Measurements from ENCODE around the gene TOGARAM2.

TOGARAM2 gene

GRCh38 chr2:29014331-29014730 lies 33.2 kb downstream of the TOGARAM2 start:
- no peak for TF ChIP-seq CTCF (IDR thresholded peaks at IDR 0.05; ENCODE audit: borderline replicate concordance, insufficient read depth, low read depth, low read length)
- H3K4me3 ChIP-seq (ENCODE audit: low read depth, low read length): no peak overlapping the region

- TF ChIP-seq CTCF (IDR thresholded peaks at IDR 0.05; ENCODE audit: borderline replicate concordance, insufficient read depth, low read depth, low read length): peak; percentile 29
- H3K4me3 ChIP-seq (ENCODE audit: low read depth, low read length): no peak overlapping the region
Observed at GRCh38 chr2:29014811-29015421, 33.8 kb downstream of the TOGARAM2 start.

GRCh38 chr2:29015701-29016470 lies 34.8 kb downstream of the TOGARAM2 start:
- TF ChIP-seq CTCF (IDR thresholded peaks at IDR 0.05; ENCODE audit: borderline replicate concordance, insufficient read depth, low read depth, low read length): no peak
- H3K4me3 ChIP-seq (ENCODE audit: low read depth, low read length): no peak overlapping the region

- H3K4me3 ChIP-seq (ENCODE audit: low read depth, low read length): no peak overlapping the region
- TF ChIP-seq CTCF (IDR thresholded peaks at IDR 0.05; ENCODE audit: borderline replicate concordance, insufficient read depth, low read depth, low read length): no peak
Observed at GRCh38 chr2:29016504-29016903, 35.4 kb downstream of the TOGARAM2 start.

- TF ChIP-seq CTCF (IDR thresholded peaks at IDR 0.05; ENCODE audit: borderline replicate concordance, insufficient read depth, low read depth, low read length): no peak
- no peak overlapping the region for H3K4me3 ChIP-seq (ENCODE audit: low read depth, low read length)
Observed at GRCh38 chr2:29017716-29018435, 36.8 kb downstream of the TOGARAM2 start.

- no peak for TF ChIP-seq CTCF (IDR thresholded peaks at IDR 0.05; ENCODE audit: borderline replicate concordance, insufficient read depth, low read depth, low read length)
- no peak overlapping the region for H3K4me3 ChIP-seq (ENCODE audit: low read depth, low read length)
Observed at GRCh38 chr2:29021886-29022285, 40.8 kb downstream of the TOGARAM2 start.

Data from GM12875 (cell line).